ENCODE results near the gene COQ7. TPM values are rescaled to one million over a fixed set of nuclear protein-coding genes. Genes with fewer than 3 reads are reported as not detected.

The COQ7 gene
- total RNA-seq, 4 donors from 2014 or later, result 16.5 to 29.1 (median 20.6) TPM

GRCh38 chr16:19128454-19129200 is 61.2 kb downstream of the COQ7 start:
- TF ChIP-seq POLR2A (IDR thresholded peaks at IDR 0.05), result no peak
- TF ChIP-seq CTCF (IDR thresholded peaks at IDR 0.05), result no peak
- H3K9me3 ChIP-seq, result no peaks in the 10 kb centered on the region
- H3K27ac ChIP-seq, result no peak overlapping the region
- H3K36me3 ChIP-seq, result no peaks in the 10 kb centered on the region
- peaks cover 0 to 24% (median 0%) of the 10 kb centered on the region in 4 donors for H3K4me1 ChIP-seq
- H3K27me3 ChIP-seq, result no peaks in the 10 kb centered on the region
- DNase-seq, result no peak
- no peak overlapping the region for H3K4me3 ChIP-seq

Other genes starting within 250 kb of the COQ7 start
- 100 to 1,000 TPM; 129 to 157 (median 137) TPM for gene SMG1, start 141.2 kb upstream of the COQ7 start, total RNA-seq
- 1 to 10 TPM; 2.5 to 7.0 (median 5.6) TPM for gene TMC7, start 83.7 kb upstream of the COQ7 start, total RNA-seq
- 10 to 100 TPM; 23.6 to 38.9 (median 32.5) TPM for gene ITPRIPL2, start 46.4 kb downstream of the COQ7 start, total RNA-seq
- 10 to 100 TPM in 2 of 4 donors, 1 to 10 TPM in 2; 4.2 to 30.5 (median 9.6) TPM for gene SYT17, start 100.6 kb downstream of the COQ7 start, total RNA-seq
- gene CLEC19A, start 218.1 kb downstream of the COQ7 start, total RNA-seq, result not detected